NCI-H345 treated with DMSO at 0.1 percent for 48 hours (cell line): Measurements from ENCODE around the gene THSD1.
"Not testable (repeated sequence)": the region's sequence is repeated elsewhere in the genome, so short reads cannot be mapped to it uniquely, and the experiment has no call there.

ENCODE experiments used
- DNase-seq: peaks from one replicate; lab custom pipeline; 2025; ENCODE audit not compliant: unreplicated experiment; lab: John Stamatoyannopoulos, UW

Gene THSD1

GRCh38 chr13:52361225-52361624 is 44.7 kb downstream of the THSD1 start:
- no peak for DNase-seq

- no peak for DNase-seq
These were observed 46.4 kb downstream of the THSD1 start for GRCh38 chr13:52359534-52359933.

GRCh38 chr13:52356327-52356726 is 49.6 kb downstream of the THSD1 start:
- no peak for DNase-seq

GRCh38 chr13:52353193-52353592 is 52.8 kb downstream of the THSD1 start:
- no peak for DNase-seq

- no peak for DNase-seq
These were observed 56.8 kb downstream of the THSD1 start for GRCh38 chr13:52348983-52349780.

- no peak for DNase-seq
These were observed 57.9 kb downstream of the THSD1 start for GRCh38 chr13:52348071-52348470.

- no peak for DNase-seq
These were observed 60.2 kb downstream of the THSD1 start for GRCh38 chr13:52345631-52346251.

- DNase-seq: no peak
These were observed 60.9 kb downstream of the THSD1 start for GRCh38 chr13:52345048-52345447.

- DNase-seq: no peak
These were observed 61.9 kb downstream of the THSD1 start for GRCh38 chr13:52344108-52344507.

GRCh38 chr13:52342203-52342602 is 63.8 kb downstream of the THSD1 start:
- DNase-seq: not testable (repeated sequence)

- not testable (repeated sequence) for DNase-seq
These were observed 68.0 kb downstream of the THSD1 start for GRCh38 chr13:52337828-52338455.

- DNase-seq: not testable (repeated sequence)
These were observed 71.9 kb downstream of the THSD1 start for GRCh38 chr13:52334107-52334506.

- not testable (repeated sequence) for DNase-seq
These were observed 74.1 kb downstream of the THSD1 start for GRCh38 chr13:52331844-52332243.
